ENCODE measurements around the gene DPF3. TPM values are rescaled to one million over a fixed set of nuclear protein-coding genes. Genes with fewer than 3 reads are reported as not detected.

Gene DPF3
- polyA plus RNA-seq, 1 experiment = 15.8 TPM

DNA sequence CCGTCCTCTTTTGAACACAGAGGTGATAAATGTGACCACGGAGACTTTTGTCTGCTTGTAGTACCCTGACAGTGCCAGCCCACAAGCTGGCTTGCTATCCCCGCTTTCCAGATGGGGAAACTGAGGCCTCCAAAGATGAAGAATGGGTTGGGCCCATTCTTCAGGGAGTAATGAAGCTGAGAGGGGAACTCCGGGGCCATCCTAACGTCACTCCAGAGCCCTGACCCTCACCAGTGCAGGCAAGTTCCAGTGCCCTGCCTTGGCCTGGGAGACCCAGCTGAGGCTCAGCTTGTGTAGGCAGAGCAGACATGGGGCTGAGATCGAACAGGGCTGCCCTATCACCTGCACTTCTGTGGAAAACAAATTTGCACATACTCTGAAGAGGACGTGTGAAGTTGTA, 277.1 kb downstream of the DPF3 start:
- no peak overlapping the region for H3K4me3 ChIP-seq (ENCODE audit: low read depth, low read length)
- no peaks in the 10 kb centered on the region for H3K27me3 ChIP-seq (ENCODE audit: control insufficient read depth, insufficient read depth, low read length)
- CTCF ChIA-PET = interaction anchor here (0.6 kb wide), 1 partner anchor 29 kb away, joined by 3 read pairs; no protein-coding TSS in a partner anchor
- no peaks in the 10 kb centered on the region for H3K9me3 ChIP-seq (ENCODE audit: control insufficient read depth, insufficient read depth, low read length)
- TF ChIP-seq, protein P1, sequence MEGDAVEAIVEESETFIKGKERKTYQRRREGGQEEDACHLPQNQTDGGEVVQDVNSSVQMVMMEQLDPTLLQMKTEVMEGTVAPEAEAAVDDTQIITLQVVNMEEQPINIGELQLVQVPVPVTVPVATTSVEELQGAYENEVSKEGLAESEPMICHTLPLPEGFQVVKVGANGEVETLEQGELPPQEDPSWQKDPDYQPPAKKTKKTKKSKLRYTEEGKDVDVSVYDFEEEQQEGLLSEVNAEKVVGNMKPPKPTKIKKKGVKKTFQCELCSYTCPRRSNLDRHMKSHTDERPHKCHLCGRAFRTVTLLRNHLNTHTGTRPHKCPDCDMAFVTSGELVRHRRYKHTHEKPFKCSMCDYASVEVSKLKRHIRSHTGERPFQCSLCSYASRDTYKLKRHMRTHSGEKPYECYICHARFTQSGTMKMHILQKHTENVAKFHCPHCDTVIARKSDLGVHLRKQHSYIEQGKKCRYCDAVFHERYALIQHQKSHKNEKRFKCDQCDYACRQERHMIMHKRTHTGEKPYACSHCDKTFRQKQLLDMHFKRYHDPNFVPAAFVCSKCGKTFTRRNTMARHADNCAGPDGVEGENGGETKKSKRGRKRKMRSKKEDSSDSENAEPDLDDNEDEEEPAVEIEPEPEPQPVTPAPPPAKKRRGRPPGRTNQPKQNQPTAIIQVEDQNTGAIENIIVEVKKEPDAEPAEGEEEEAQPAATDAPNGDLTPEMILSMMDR (IDR thresholded peaks at IDR 0.05; ENCODE audit: low read depth, low read length) = no peak
- H3K27ac ChIP-seq (ENCODE audit: low read depth, low read length) = no peak overlapping the region
- no peak for DNase-seq (ENCODE audit: low read depth, low spot score)
- POLR2A ChIA-PET = interaction anchor here (0.6 to 1.0 kb wide), 2 partner anchors 17 to 100 kb away, joined by 3 to 4 read pairs; no protein-coding TSS in a partner anchor

DNA sequence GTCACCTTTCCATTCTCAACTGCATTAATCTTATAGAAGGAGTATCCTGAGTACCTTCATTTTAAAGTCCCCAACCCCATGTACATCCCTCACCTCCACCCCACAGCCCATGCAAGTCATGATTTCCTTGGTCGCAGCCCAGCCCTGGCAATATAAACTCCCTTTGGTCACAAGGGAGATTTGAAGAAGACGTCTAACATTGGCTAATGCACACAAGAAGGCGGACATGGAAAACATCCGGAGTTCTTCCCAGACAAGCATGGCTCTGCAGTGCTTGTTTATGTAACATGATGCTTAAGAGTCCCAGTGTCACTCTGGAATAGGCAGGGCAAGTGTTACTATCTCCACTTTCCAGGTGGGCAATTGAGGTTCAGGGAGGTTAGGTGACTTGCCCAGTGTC, 277.6 kb downstream of the DPF3 start:
- DNase-seq (ENCODE audit: low read depth, low spot score) = peak; percentile 54
- Histone ChIP-seq H3K27me3 (ENCODE audit: control insufficient read depth, insufficient read depth, low read length) (no peaks in the 10 kb centered on the region), H3K27ac (ENCODE audit: low read depth, low read length) (peak overlapping the region; percentile 78), H3K4me3 (ENCODE audit: low read depth, low read length) (no peak overlapping the region), H3K9me3 (ENCODE audit: control insufficient read depth, insufficient read depth, low read length) (no peaks in the 10 kb centered on the region)
- POLR2A ChIA-PET = no interaction called here
- TF ChIP-seq, protein P1 (IDR thresholded peaks at IDR 0.05; ENCODE audit: low read depth, low read length) = no peak
- CTCF ChIA-PET = interaction anchor here (0.6 kb wide), 1 partner anchor 29 kb away, joined by 3 read pairs; no protein-coding TSS in a partner anchor

DNA sequence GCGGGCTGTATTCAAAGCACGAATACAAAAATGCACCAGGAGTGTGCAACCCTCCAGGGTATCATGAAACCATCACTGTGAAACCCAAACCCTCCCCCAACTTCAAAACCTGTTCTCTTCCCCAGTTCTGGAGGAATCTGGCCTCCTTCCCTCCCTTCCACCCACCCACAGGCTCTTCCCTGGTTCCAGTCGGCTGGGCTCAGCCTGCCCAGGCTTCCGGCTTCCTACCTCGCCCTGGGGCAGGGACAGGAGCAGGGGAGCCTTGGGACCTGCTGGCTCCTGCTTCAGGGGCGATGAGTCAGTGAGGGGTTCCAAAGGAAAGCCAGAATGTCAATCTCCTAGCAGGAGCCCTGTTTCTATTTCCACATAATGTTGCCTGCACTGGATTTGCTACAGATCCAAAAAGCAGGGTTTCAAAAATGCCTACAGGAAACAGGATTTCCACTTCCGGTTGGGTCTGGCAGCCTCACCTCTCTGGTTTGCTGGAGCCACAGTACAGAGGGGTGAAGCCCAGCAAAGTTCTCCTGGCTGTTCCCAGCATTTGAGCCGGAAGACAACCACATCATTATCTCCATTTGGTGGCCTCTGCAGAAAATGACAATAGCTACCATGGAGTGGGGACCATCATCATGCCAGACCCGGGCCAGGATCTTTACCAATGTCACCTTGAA, 278.3 kb downstream of the DPF3 start:
- TF ChIP-seq, protein P1 (IDR thresholded peaks at IDR 0.05; ENCODE audit: low read depth, low read length) = no peak
- no peaks in the 10 kb centered on the region for H3K9me3 ChIP-seq (ENCODE audit: control insufficient read depth, insufficient read depth, low read length)
- H3K27me3 ChIP-seq (ENCODE audit: control insufficient read depth, insufficient read depth, low read length) = no peaks in the 10 kb centered on the region
- CTCF ChIA-PET = no interaction called here
- DNase-seq (ENCODE audit: low read depth, low spot score) = no peak
- H3K27ac ChIP-seq (ENCODE audit: low read depth, low read length) = peak overlapping the region; percentile 78
- H3K4me3 ChIP-seq (ENCODE audit: low read depth, low read length) = no peak overlapping the region
- POLR2A ChIA-PET = no interaction called here

DNA sequence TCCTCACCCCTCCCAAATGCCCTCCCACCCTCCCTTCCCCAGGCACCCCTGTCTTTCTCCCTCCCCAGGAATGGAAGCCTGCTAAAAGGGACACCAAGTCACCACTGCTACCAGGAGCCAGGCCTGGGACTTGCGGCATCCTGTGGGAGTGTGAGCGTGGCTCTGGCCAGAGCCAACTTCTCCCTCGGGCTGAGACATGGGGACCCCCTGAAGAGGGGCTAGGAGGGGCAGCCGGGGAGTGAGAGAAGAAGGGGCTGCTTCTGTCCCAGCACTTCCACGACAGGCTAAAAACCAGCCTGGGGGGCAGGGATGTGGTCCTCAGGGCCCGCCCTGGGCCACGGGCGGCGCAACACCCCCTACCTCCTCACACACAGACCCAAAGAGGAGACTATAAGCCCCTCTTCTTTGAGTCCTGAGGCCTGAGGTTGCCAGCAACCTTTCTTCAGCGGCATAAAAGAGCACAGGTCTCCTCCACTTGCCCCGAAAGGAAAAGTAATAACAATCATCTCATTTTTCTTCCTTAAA, 278.9 kb downstream of the DPF3 start:
- no peaks in the 10 kb centered on the region for H3K27me3 ChIP-seq (ENCODE audit: control insufficient read depth, insufficient read depth, low read length)
- CTCF ChIA-PET = interaction anchor here (1.1 kb wide), 1 partner anchor 334 kb away, joined by 3 read pairs; no protein-coding TSS in a partner anchor
- no peaks in the 10 kb centered on the region for H3K9me3 ChIP-seq (ENCODE audit: control insufficient read depth, insufficient read depth, low read length)
- POLR2A ChIA-PET = no interaction called here
- no peak overlapping the region for H3K4me3 ChIP-seq (ENCODE audit: low read depth, low read length)
- TF ChIP-seq, protein P1 (IDR thresholded peaks at IDR 0.05; ENCODE audit: low read depth, low read length) = no peak
- DNase-seq (ENCODE audit: low read depth, low spot score) = no peak
- H3K27ac ChIP-seq (ENCODE audit: low read depth, low read length) = peak overlapping the region; percentile 78

DNA sequence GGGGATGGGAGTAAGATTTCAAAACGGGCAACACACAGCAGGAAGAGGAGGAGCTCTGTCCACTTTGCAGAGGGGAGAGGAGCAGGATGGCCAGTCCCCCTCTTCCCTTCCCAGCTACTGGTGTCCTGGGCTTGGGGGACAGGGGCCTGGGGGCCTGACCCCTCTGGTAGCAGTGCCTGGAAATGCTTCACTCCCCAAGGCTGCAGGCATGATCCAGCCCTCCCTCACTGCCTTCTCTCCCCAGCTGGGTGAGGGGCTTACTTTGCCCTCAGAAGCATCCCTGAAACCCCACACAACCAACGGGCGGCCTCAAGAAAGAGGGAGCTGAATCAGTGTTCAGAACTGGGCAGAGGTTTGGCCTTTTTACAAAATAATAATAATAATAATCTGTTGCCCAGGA, 279.5 kb downstream of the DPF3 start:
- H3K9me3 ChIP-seq (ENCODE audit: control insufficient read depth, insufficient read depth, low read length) = no peaks in the 10 kb centered on the region
- TF ChIP-seq, protein P1 (IDR thresholded peaks at IDR 0.05; ENCODE audit: low read depth, low read length) = no peak
- H3K27me3 ChIP-seq (ENCODE audit: control insufficient read depth, insufficient read depth, low read length) = no peaks in the 10 kb centered on the region
- POLR2A ChIA-PET = no interaction called here
- no peak overlapping the region for H3K27ac ChIP-seq (ENCODE audit: low read depth, low read length)
- no peak for DNase-seq (ENCODE audit: low read depth, low spot score)
- CTCF ChIA-PET = interaction anchor here (1.1 kb wide), 1 partner anchor 335 kb away, joined by 3 read pairs; no protein-coding TSS in a partner anchor
- no peak overlapping the region for H3K4me3 ChIP-seq (ENCODE audit: low read depth, low read length)

Data from AG04450 (cell line).